GM21619 (cell line): Measurements from ENCODE around the gene HPCAL1.

ENCODE experiments used
- ATAC-seq: cut with Tn5 transposase; IDR thresholded peaks from one replicate; pipeline ENCODE4 v1.9.1; 2021; ENCODE audit not compliant: unreplicated experiment

The HPCAL1 gene

DNA sequence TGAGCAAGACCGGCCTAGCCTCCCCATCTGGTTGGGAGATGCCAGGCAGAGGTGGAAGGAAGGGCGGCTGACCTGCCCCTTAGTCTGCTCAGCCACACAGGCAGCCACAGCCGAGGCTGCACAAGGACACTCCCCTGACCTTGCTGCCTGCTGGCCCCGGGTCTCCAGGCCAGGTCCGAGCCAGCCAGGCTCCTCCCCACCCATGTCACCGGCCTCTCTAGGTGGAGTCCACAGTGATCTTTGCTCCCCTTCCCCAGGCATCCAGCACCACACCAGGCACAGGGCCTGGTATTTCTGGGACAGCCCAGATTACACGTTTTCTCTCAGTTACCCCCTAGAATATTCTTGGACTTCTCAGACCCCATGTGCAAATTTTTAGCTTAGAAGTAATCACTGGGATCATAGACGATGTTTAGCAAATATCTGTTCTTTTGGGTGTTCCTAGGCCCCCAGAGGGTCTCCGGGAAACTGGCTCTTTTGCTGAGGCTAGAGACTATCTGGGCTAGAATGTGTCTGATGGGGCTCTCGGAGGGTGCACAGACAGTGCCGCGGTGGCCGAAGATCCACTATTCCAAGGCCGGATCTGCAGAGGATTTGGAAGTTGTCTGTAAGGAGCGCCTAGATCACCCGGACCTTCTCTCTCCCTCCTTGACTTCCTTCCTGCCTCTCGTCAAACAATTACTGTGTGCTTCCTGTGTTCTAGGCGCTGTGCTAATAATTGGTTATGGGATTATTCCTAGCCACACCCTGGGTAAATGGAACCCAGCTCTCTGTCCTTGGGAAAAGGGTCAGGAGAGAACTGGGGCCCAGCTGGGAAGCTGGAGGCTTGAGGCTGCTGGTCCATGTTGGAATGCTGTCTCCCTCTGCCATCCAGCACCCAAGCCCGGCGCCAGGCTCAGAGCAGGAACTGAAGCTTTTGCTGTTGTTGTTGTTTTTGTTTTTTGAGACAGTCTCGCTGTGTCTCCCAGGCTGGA lies 98.6 kb downstream of the HPCAL1 start:
- ATAC-seq, result no peak

DNA sequence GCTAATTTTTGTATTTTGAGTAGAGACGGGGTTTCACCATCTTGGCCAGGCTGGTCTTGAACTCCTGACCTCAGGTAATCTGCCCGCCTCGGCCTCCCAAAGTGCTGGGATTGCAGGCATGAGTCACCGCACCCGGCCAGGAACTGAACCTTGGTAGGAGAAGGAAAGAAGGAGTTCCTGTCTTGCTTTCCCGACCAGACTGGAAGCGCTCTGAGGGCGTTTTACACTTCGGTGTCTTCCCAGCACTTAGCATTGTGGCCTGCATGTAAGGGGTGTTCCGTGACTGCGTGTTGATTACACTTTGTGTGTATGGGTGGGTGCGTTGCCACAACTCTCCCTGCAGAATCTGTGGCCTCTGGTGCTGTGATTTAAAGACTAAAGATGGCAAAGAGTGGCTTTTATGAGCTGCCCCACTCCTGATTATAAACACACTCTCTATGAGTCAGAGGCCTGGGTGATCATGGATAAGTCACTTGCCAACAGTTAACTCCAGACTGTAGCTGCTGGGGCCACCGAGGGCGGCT lies 99.4 kb downstream of the HPCAL1 start:
- ATAC-seq, result no peak

GRCh38 chr2:10402653-10403215 lies 100.0 kb downstream of the HPCAL1 start:
- no peak for ATAC-seq

GRCh38 chr2:10404324-10405143 lies 101.8 kb downstream of the HPCAL1 start:
- ATAC-seq, result no peak

- no peak for ATAC-seq
Measured at GRCh38 chr2:10405448-10405847, 102.7 kb downstream of the HPCAL1 start.

- no peak for ATAC-seq
Measured at GRCh38 chr2:10406016-10406415, 103.3 kb downstream of the HPCAL1 start.

DNA sequence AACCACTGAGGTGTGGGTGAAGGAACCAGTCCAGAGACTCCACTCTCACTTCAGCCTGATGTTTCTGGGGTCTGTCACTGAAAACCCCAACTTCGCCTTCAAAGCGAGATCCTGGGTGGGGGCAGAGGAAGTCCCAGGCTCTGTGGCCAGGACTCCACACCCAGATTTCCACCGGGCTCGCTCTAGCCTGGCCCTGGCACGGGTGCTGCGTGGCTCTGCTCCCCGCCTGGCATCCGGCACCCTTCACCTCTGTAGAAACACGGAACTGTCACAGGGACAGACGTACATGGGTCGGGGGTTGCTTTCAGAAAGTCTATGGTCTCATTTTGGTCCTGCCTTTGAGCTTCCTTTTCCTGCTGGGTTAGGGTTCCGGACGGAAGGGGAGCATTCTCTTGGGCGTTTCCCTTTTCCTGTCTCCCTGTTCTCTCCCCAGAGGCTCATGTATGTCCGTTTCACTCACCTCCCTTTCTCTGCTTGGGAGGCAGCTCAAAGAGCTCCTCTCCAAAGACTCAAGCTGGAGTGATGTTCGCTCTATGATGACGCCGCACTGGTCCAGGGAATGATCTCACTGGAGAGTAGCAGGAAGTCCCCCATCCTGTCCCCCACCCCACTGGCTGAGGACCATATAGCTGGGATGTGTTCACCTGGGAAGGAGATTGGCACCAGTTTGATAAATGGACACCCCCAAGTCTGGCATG lies 103.9 kb downstream of the HPCAL1 start:
- no peak for ATAC-seq

DNA sequence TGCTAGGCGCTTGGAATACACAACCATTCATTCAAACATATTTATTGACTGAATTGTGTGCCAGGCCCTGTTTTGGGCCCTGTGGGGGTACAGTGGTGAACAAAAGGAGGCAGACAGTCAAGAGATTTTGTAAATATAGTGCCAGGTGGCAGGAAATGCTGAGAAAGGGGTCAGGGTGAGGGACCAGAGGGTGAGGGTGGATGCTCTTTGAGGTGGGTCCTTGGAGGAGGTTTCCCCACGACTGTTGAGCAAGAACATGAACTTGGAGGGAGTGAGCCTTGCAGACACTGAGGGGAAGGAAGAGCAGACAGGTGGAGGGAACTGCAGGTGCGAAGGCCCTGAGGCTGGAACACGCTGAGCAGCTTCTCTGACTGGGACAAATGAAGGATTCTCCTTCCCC lies 104.7 kb downstream of the HPCAL1 start:
- no peak for ATAC-seq

DNA sequence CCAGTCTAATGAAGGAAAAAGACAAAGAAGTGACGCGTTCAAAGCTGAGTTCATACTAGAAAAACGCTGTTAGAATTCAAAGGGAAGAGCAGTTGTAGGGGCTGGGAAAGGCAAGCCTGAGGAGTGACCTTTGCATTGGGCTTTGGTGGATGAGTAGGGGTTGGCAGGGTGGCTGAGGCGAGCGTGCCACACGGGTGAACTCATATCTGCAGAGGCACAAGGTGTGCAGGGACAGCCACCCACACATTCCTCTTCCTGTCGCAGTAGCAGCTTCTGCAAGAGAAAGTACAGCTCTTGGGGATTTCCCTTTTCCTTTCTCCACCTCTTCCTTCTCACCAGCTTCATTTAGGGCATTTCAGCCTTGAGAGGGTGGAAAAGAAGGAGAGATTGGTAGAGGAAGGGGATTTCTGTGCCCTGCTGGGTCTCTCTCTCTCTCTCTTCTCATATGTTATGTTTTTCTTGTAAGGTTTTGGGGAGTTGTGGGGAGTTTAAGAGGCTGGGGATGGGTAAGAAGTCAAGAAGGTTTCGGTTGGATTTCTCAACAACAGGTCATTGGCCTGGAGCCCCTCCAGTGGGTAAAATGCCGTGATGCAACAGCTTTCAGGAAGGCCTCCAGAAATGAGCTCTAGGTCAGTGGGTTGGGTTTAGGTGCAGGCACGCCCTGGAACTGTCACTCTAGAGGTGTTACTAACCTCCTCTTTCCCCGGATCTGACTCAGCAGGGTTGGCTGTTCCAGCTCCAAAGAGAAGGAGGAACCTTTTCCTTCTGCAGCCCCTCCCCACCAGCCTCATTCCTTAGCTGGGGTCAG lies 105.3 kb downstream of the HPCAL1 start:
- ATAC-seq, result peak; percentile 45

GRCh38 chr2:10408649-10409579 lies 106.2 kb downstream of the HPCAL1 start:
- ATAC-seq, result peak; percentile 44

GRCh38 chr2:10410001-10410822 lies 107.5 kb downstream of the HPCAL1 start:
- ATAC-seq, result peak; percentile 56

DNA sequence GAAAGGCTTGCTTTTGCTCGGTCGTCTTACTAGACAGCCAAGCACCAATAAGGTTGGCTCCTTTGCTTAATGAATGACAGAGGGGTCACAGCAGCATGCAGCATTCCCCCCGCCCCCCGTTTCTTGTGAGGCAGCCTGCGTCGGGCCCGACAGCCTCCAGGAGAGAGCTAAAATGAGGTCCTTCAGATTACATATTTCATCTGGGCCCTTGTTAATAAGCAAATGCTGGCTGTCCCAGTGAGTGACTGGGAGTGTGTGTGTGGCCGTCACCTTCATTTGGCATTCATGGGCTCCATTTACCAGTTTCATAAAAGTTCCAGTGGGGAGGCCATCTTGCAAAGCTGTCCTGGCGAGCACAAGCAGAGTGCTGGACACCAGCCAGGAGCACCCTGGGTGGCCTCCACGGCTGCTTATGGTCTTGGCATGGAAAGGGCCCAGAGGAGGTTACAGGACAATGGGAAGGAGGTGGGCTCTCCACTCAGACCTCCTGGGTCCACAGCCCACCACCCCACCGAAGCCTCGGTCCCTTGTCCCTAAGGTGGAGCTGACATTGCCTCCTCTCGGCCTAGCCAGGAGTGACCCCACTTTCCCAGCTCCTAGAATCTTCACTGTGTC lies 108.2 kb downstream of the HPCAL1 start:
- ATAC-seq, result no peak

- no peak for ATAC-seq
Measured at GRCh38 chr2:10411557-10411956, 108.9 kb downstream of the HPCAL1 start.

- ATAC-seq, result no peak
Measured at GRCh38 chr2:10412380-10412779, 109.7 kb downstream of the HPCAL1 start.

- no peak for ATAC-seq
Measured at GRCh38 chr2:10413503-10413902, 110.8 kb downstream of the HPCAL1 start.

DNA sequence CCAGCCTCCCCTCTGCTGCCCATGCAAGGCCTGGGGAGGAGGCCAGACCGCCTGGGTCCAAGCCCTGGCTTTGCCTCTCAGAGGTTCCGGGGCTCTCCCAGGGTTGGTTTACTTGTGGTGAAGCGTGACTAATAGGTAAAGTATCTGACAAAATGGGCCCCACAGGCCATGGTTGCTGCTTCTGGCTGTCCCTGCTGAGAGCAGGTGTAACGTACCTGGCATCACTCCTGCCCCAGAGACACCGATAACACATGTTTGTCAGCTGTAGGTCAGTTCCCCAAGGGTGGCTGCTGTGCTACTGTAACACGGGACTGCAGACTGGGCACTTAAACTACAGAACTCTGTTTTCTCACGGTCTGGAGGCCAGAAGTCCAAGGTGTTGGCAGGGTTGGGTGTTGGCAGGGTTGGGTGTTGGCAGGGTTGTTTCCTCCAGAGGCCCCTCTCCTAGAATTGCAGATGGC lies 111.3 kb downstream of the HPCAL1 start:
- no peak for ATAC-seq

DNA sequence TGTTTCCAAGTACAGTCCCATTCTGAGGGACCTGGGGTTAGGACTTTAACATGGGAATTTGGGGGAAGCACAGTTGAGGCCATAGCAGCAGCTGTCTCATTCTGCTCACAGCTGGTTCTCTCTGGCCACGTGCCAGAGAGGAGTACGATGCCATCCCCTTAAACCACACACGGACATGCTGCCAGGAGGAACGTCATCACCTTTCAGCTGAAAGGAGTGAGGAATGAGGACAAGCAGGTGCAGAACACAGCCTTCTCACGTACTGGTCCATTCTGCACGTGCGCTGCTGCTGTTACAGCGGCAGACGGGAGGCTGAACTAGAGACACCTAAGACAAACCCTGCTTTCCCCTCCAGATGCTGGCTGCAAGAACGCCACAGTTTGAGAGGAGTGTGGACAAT lies 111.9 kb downstream of the HPCAL1 start:
- no peak for ATAC-seq
